H1 (cell line): ENCODE data around the gene UROC1. TPM values are rescaled to one million over a fixed set of nuclear protein-coding genes. Genes with fewer than 3 reads are reported as not detected.

Experiments used
- ATF3 ChIP-seq: IDR thresholded peaks from 2 replicates; pipeline ENCODE4 v1.6.1; 2011; ENCODE audit warnings: low read depth, mild to moderate bottlenecking, low read length; ENCODE audit not compliant: insufficient read depth
- CHD1 ChIP-seq: IDR thresholded peaks from 2 replicates; pipeline ENCODE4 v1.6.1; 2012; ENCODE audit warnings: low read depth, low read length, improper control_type of control experiment
- E2F6 ChIP-seq: IDR thresholded peaks from 2 replicates; pipeline ENCODE4 v1.6.1; 2012; ENCODE audit warnings: inconsistent platforms
- SRF ChIP-seq: IDR thresholded peaks from 2 replicates; pipeline ENCODE4 v1.6.1; 2011; ENCODE audit warnings: mild to moderate bottlenecking, low read depth, low read length, moderate library complexity
- polyA plus RNA-seq, 7 experiments: library from polyadenylated mRNA; depleted of rRNA in 3 of 7; stranded (reverse) in 5 of 7; unstranded in 2 of 7; fragments of >200 nt in 5 of 7; fragments of 200-250 nt in 2 of 7; gene quantifications; 1 replicate in 5 of 7; 2 replicates in 1 of 7; 4 replicates in 1 of 7; pipeline versions ENCODE4 v1.2.1 to v1.2.3, GENCODE V29; 2011 to 2013; ENCODE audit warnings: missing spikeins in 2 of 7, mixed read lengths in 2 of 7
- total RNA-seq: library from RNA; stranded (reverse); fragmentation: NEBNext Ultra II Directional; extraction: Animal tissue kit (Norgen Biotek cat#: 25700); gene quantifications from 2 replicates; pipeline ENCODE4 v1.2.1, GENCODE V29; 2021

Gene UROC1
- total and polyA plus RNA-seq, 2 of the 8 experiments (the other 6 are each of a cell fraction or from before 2014, with no cell fraction given): 0.03 TPM; not detected in 1

DNA sequence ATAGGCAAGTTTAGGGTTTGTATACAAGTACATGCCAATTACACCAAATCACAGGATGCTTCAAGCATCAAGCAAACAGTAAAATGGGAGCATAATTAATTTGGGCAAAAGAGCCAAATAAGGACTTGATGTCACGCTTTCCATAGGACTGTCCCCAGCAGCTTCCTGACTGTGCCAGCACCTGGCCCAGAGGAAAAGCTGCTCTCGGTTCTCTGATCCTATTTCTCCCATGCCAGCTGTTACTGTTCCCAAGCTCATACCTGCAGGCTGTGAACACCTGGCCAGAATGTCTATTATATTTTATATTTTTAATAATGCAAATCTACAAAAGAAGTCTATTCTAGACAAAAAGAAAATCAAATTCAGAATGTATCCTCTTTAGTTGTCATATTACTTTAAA is 54.1 kb downstream of the UROC1 start (continued):
- TF ChIP-seq ATF3 (no peak), CHD1 (no peak), E2F6 (no peak), SRF (no peak)
- TF ChIP-seq, all 59 proteins: peak for 0
